ACHN (cell line): ENCODE results near the gene PTGES.
A peak's percentile ranks its signal among the peaks of the same experiment; 100 is the strongest.

Experiments used
- DNase-seq: peaks from one replicate; pipeline ENCODE4 v3.0.0-alpha.2; 2015
- in situ Hi-C: cut with HindIII; loops from 2 replicates; pipeline ENCODE4 v1.10.0; 2017; ENCODE audit warnings: low sequenced_read_pairs, low pct_ligation_motif_present, low pct_unique_long_range_greater_than_20kb

PTGES gene

DNA sequence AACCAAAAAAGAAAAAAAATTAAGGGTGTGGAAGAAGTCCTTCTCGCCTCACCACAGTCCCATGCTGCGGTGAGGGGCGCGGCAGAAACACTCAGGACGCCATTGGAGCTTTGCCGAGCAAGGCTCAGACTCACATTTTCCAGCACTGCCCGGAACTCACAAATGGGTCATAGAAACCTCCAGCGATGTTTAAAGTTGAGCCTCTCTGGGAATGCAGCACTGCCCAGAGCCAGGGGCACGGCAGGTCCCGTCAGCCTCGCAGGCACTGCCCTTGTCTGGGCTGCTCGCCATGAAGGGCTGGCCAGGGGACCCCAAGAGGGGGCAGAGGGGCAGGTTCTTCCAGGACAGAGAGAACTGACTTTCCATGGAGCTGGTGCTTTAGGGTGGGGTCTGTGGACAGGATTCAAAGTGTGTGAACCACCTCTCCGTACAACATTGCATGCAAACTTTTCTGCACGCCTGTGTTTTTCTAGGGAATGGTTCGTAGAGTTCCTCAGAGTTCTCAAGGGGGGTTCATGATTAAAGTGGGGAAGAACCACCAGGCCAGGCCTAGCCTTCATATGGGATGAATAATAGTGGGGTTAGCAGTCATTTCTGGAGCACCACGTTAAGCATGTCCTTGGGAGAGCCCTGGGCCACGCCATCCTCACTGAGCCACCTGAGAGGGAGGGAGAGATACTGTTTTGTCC lies 49.0 kb downstream of the PTGES start:
- no peak for DNase-seq
- in situ Hi-C loops = no loop called here

DNA sequence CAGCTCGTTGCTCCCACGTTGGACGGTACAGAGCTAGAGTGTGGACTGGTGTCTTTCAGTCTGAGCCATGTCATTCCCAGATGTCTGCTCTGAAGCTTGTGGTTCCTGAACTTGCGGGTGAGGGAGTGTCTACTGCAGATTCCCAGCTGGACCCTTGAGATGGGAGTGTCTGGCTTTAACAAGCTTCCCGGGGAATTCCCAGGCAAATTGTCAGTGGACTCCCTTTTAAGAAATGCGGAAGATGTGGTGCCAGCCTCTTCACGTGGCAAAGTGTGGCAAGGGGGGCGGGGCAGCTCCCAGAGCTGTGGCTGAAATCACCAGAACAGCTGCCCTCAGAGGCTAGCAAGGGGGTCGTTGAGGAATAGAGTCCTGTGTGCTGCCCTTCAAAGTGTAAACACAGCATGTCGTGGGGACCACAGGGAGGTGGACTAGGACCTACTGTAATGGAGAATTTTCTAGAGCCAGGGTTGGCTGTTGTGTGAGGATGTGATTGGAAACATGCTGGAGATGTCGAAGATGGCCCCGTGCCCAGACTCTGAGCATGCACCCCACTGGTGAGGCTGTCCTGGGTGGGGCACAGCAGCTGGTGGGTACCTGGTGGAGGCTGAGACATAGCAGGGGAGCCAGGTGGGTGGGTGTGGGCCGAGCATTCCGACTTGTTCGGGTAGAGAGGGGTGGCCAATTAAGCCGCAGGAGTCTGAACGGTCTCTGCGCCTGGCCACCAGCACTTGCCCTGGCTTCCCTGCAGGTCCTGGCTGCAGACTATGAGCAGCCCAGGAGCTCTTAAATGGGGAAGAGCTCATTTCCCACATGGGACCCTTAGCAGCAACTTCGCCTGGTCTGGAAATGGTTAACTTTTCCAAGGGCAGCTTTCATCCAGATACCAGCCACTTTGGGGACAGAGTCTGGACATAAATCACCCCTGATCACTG lies 50.0 kb downstream of the PTGES start:
- peak; percentile 48 for DNase-seq

DNA sequence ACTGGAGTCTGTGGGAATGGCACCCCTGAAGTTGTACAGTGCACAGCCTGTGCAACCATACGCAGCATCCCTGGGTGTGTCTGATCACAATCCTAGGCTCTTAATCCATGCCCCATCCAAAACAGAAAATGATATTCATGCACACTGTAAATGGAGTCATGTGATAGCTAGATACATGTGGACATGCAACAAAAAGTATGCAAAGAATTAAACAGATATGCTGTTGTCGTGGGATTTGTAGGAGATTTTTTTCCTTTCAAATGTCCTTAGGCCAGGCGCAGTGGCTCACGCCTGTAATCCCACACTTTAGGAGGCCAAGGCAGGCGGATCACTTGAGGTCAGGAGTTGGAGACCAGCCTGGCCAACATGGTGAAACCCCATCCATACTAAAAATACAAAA lies 51.3 kb downstream of the PTGES start:
- no peak for DNase-seq
- in situ Hi-C loops = no loop called here

More for the DNA sequence above, 50.0 kb downstream of the PTGES start:
- in situ Hi-C loops = no loop called here

DNA sequence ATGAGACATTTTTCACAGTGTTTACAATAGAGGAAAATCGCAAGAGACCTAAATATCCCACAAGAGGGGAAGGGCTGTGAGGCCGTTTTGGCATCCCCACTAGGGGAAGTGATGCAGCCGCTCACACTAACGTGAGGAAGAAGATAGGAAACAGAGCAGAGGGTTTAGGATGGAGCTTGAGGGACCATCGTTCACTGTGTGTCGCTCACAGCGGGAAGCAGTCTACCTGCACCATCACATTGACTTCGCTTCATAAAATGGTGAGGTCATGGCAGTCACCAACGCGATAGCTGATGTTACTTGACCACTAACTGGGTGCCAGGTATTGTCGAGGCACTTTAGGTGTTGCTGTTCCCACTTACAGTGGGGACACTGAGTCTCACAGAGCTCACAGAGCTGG lies 51.8 kb downstream of the PTGES start:
- no peak for DNase-seq
- in situ Hi-C loops = no loop called here

DNA sequence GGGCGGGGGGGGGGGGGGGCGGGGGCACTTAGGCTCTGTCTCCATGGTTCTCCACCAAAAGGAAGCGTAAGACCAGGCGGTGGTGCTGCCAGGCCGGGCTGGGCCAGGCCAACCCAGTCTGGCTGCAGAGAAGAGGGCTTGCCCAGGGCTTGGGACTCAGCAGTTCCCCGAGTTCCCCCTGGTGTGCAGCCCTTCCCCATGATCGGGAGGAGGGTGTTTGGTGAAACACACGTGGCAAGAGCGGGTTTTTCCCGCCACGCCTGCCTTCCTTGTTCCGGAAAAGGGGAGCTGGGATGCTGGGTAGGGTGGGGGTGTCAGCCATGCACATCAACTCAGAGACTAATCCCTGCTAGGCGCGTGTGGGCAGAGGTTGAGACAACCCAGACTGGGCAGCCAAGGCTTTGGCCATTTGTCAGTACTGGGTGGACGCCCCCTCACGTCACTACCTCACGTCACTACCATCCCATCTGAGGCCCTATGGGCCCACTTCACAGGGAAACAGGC lies 54.5 kb downstream of the PTGES start:
- in situ Hi-C loops = no loop called here
- DNase-seq = no peak

DNA sequence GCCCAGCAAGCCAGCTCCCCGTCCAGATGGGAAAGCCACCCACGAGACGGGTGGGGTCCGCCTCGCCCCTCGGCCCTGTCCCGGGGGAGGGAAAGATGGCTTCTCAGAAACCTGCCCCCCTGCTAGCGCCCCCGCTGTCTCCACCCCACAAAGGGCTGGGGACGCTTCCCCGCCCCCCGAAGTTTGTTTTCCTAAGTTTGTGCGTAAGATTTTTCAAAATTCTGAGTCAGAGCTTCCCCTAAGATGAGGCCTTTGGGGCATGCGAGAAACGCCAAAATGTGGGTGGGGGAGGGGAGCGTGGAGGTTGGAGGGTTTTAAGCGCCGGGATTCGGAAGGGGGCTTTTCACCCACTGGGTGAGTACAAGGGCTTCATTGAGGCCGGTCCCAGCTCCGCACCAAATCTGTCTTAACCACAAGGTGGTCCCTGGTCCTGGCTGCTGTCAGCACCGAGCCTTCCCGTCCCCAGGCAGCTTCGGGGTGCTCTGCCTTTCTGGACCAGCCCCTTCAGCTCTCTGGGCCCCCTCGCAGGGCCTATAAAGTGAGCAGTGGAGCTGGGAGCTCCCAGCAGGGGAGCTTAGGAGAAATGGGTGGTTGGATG lies 55.1 kb downstream of the PTGES start:
- in situ Hi-C loops = no loop called here
- DNase-seq = no peak

DNA sequence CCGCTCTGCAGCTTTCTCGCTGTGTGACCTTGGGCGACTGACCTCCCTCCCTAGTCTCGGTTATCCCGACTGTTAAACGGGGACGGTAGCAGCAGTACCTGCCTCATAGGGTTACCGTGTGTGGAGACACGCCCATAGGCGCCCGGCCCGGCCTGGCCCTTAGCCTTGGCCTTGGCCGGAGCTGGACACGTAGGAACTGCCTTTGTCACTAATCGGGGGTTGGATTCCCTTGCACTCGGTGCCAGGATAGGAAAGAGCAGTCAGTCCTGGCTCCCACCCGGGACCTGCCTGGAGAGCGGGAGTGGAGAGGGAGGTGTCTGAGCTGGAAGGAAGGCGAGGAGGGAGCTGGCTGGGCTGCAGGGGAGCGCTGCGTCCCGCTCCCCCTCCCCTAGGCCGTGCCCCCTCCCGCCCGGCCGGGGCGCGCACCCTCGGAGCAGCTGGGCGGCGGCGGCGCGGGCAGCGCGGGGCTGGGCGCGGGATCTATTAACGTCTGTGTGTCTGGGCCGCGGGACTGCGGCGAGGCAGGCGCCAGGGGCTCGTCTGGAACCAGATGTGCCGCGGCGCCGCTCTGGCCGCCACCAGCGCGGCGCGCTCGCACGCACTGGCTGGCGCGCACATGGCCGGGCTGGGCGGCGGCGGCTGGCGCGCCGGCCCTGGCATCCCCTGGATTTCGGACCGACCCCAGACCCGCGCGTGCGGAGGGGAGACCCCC lies 55.7 kb downstream of the PTGES start:
- in situ Hi-C loops = no loop called here
- DNase-seq = peak; percentile 11

DNA sequence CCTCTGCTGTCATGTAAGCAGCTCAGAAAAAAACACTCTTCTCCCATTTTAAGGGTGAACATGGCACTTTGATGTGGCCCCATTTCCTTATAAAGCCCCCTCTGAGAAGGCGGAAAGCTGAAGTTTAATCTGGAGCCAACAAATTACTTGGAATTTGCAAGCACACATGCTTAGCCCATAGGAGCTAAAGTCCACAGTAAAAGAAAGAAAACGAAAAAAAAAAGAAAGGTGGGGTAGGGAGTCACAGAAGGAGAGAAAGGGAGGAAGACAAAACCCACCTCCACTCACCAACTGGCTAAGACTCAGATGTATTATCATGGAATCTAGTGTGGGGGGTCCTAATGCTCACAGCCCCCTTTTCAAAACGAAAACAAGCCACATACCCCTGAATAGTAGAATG lies 57.0 kb downstream of the PTGES start:
- in situ Hi-C loops = no loop called here
- no peak for DNase-seq

DNA sequence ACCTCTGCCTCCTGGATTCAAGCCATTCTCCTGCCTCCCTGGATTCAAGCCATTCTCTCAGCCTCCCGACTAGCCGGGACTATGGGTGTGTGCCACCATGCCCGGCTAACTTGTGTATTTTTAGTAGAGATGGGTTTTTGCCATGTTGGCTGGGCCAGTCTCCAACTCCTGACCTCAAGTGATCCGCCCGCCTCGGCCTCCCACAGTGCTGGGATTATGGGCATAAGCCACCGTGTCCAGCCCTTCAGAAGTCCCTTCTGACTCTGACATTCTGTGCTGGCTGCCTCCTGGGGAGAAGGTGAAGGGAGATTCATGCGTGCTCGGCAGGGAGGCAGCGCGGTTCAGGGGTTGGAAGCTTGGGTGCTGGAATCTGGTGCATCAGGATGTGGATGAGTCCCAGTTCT lies 58.6 kb downstream of the PTGES start:
- in situ Hi-C loops = no loop called here
- no peak for DNase-seq

DNA sequence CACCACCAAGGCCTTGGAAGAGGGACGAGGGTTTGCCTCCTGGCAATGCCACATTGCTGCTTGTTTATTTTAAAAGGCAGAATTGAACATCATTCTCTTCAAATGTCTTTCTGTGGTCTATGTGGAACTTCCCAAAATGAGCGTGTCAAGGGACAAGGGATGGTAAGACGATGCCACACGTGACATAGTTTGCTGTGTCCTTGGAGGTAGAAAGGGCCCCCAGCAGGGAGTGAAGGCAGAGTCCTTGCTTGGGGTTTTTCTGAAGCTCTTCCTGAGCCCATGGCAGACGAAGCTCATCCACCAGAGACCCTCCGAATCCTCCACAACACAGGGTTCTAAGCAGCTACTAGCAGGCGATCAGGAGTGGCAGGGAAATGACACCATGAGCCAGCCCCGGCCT lies 59.1 kb downstream of the PTGES start:
- in situ Hi-C loops = no loop called here
- DNase-seq = no peak

DNA sequence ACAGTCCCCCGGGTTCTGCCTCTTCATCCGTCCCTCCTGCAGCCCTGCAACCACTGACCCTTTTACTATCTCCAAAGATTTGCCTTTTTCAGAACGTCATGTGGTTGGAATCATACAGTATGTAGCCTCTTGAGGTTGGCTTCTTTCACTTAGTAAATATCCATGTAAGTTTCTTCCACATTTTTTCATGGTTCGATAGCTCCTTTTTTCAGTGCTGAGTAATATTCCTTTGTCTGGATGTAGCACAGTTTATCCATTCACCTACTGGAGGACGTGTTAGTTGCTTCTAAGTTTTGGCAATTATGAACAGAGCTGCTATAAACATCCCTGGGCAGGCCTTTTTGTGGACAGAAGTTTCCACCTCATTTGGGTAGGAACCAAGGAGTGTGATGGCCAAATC lies 60.3 kb downstream of the PTGES start:
- no peak for DNase-seq
- in situ Hi-C loops = no loop called here
